B cell (primary cell): ENCODE results near the gene MT1M. TPM values are rescaled to one million over a fixed set of nuclear protein-coding genes. Genes with fewer than 3 reads are reported as not detected.

ENCODE experiments used
- ATAC-seq: fragments of 200-7000 bp; cut with Tn5 transposase; one replicate; pipeline ENCODE4 v1.10.0; 2021; ENCODE audit warnings: low read depth, mild to moderate bottlenecking, moderate number of reproducible peaks, moderate library complexity
- CTCF ChIA-PET: fragments of 350-600 bp; sonication (Branson Sonifier 250); formaldehyde crosslinking; loops from one replicate; lab custom pipeline; 2021; ENCODE audit warnings: antibody characterized with exemption, inconsistent platforms; lab: Charles Lee
- POLR2A ChIA-PET: fragments of 350-600 bp; sonication (Branson Sonifier 250); formaldehyde crosslinking; loops from one replicate; lab custom pipeline; 2021; ENCODE audit warnings: antibody characterized with exemption; lab: Charles Lee
- DNase-seq: peaks from one replicate; pipeline ENCODE4 v3.0.0; 2013
- H2AFZ ChIP-seq: 2 replicates; pipeline ENCODE4 v1.6.1; 2012; ENCODE audit warnings: mild to moderate bottlenecking, low read depth, low read length; ENCODE audit not compliant: insufficient read depth, poor library complexity, severe bottlenecking
- H3K27ac ChIP-seq, 2 donors: 1 replicate in 1 of 2; 2 replicates in 1 of 2; pipeline ENCODE4 v1.5.1; 2012 to 2013; ENCODE audit warnings: low read length in 2 of 2, mild to moderate bottlenecking in 2 of 2, moderate library complexity in 1 of 2
- H3K27me3 ChIP-seq, 4 experiments: fragments of 200-600 bp in 1 of 4; sonication (generic) in 1 of 4; replicated peaks in 1 of 4; 1 replicate in 2 of 4; 2 replicates in 2 of 4; pipeline versions ENCODE4 v1.6.1 to v1.7.0; 2013 to 2016; ENCODE audit warnings: low read length in 3 of 4, mild to moderate bottlenecking in 2 of 4, mixed read lengths in 1 of 4, moderate library complexity in 1 of 4; ENCODE audit not compliant: insufficient read depth in 4 of 4, control insufficient read depth in 3 of 4; ENCODE audit errors: control extremely low read depth in 1 of 4
- H3K36me3 ChIP-seq, 2 experiments: replicated peaks in 1 of 2; 1 replicate in 1 of 2; 2 replicates in 1 of 2; pipeline versions ENCODE4 v1.6.1 to v1.7.1; 2013; ENCODE audit warnings: low read length in 1 of 2; ENCODE audit not compliant: insufficient read depth in 2 of 2, control insufficient read depth in 1 of 2; ENCODE audit errors: control extremely low read depth in 1 of 2, extremely low read depth in 1 of 2
- H3K4me1 ChIP-seq, 2 donors: fragments of 200-600 bp in 1 of 2; sonication (generic) in 1 of 2; 1 replicate in 1 of 2; 2 replicates in 1 of 2; pipeline versions ENCODE4 v1.5.1 to v1.6.1; 2013 to 2017; ENCODE audit warnings: low read length in 2 of 2; ENCODE audit not compliant: control insufficient read depth in 2 of 2, insufficient read depth in 2 of 2
- H3K4me2 ChIP-seq: replicated peaks from 2 replicates; pipeline ENCODE3; 2012; ENCODE audit warnings: mild to moderate bottlenecking, low read depth, low read length; ENCODE audit not compliant: poor library complexity, severe bottlenecking
- H3K4me3 ChIP-seq, 5 experiments: fragments of 200-600 bp in 1 of 5; sonication (generic) in 1 of 5; 1 replicate in 3 of 5; 2 replicates in 2 of 5; pipeline versions ENCODE4 v1.5.1 to v1.7.0; 2011 to 2016; ENCODE audit warnings: low read length in 4 of 5, mild to moderate bottlenecking in 4 of 5, low read depth in 2 of 5, control low read depth in 1 of 5, moderate library complexity in 1 of 5; ENCODE audit not compliant: insufficient read depth in 1 of 5; ENCODE audit errors: control extremely low read depth in 1 of 5, extremely low read depth in 1 of 5
- H3K79me2 ChIP-seq: fragments of 200-600 bp; sonication (generic); one replicate; pipeline ENCODE4 v1.6.0; 2016; ENCODE audit warnings: low read length; ENCODE audit not compliant: control insufficient read depth, insufficient read depth
- H3K9ac ChIP-seq: fragments of 200-600 bp; sonication (generic); 2 replicates; pipeline ENCODE4 v1.6.1; 2017; ENCODE audit warnings: mild to moderate bottlenecking, low read length, moderate library complexity
- H3K9me3 ChIP-seq, 3 donors: one replicate each; pipeline versions ENCODE4 v1.6.1 to v1.7.1; 2013; ENCODE audit warnings: low read length in 2 of 3; ENCODE audit not compliant: control insufficient read depth in 2 of 3, insufficient read depth in 1 of 3; ENCODE audit errors: control extremely low read depth in 1 of 3
- H4K20me1 ChIP-seq: 2 replicates; pipeline ENCODE4 v1.6.0; 2012; ENCODE audit warnings: mild to moderate bottlenecking, low read length; ENCODE audit not compliant: insufficient read depth, control insufficient read depth, poor library complexity, severe bottlenecking
- H3K27ac Mint-ChIP-seq: one replicate; pipeline ENCODE4 v1.8.0; 2021; ENCODE audit warnings: mixed read lengths
- H3K27me3 Mint-ChIP-seq: one replicate; pipeline ENCODE4 v1.8.0; 2021; ENCODE audit warnings: mixed read lengths
- H3K4me1 Mint-ChIP-seq: one replicate; pipeline ENCODE4 v1.8.0; 2021; ENCODE audit warnings: mixed read lengths
- H3K4me3 Mint-ChIP-seq: one replicate; pipeline ENCODE4 v1.8.0; 2021; ENCODE audit warnings: mixed read lengths
- H3K9me3 Mint-ChIP-seq: one replicate; pipeline ENCODE4 v1.8.0; 2022; ENCODE audit warnings: mixed read lengths; ENCODE audit not compliant: insufficient read depth
- EZH2 ChIP-seq: IDR thresholded peaks from 2 replicates; pipeline ENCODE4 v1.6.1; 2012; ENCODE audit warnings: borderline replicate concordance, low read depth, mild to moderate bottlenecking, moderate library complexity, low read length; ENCODE audit not compliant: insufficient read depth, poor library complexity, severe bottlenecking
- WGBS: methylation state at CpG from one replicate; pipeline ENCODE4 v1.1.5; 2013; ENCODE audit warnings: missing lambda C conversion rate; ENCODE audit not compliant: insufficient coverage; 5-methylcytosine and 5-hydroxymethylcytosine counted together
- intact Hi-C: fragments of 100-400 bp; cut with micrococcal nuclease; formaldehyde crosslinking; loops from one replicate; pipeline ENCODE4 v1.10.0; 2022
- polyA plus RNA-seq: library from polyadenylated mRNA; depleted of rRNA; stranded (reverse); fragments of >200 nt; gene quantifications from 2 replicates; pipeline ENCODE4 v1.2.3, GENCODE V29; 2012
- total RNA-seq, 2 donors: library from RNA; stranded (reverse); fragments of 120-200 nt in 1 of 2; gene quantifications; 1 replicate in 1 of 2; 2 replicates in 1 of 2; pipeline versions ENCODE4 v1.2.3 to v1.2.4, GENCODE V29; 2013 to 2022
- TF ChIP-seq, protein P1 (sequence below): fragments of 200-600 bp; IDR thresholded peaks from one replicate; pipeline ENCODE4 v1.8.0; 2022; ENCODE audit warnings: antibody characterized with exemption, mild to moderate bottlenecking

MT1M gene
- total and polyA plus RNA-seq, 2 donors (not counting 1 experiment from before 2014, with no cell fraction given) = not detected

DNA sequence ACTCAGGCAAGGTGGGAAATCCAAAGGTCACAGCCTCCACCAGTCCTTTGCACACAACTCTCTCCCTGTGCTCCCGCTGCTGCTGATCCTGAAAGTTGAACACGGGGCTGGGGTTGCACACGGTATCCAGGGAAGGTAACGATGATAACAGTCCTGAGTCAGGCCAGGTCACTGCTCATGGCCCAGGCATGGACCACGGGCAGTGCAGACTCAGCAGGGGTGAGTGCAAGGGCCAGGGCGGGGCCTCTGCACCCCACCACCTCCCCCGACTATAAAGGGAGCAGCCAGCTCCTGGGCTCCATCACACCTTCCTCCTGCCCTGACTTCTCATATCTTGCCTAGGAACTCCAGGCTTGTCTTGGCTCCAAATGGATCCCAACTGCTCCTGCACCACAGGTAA, 19.1 kb downstream of the MT1M start, which contains the start of gene MT1B:
Gene MT1B, plus strand, starts transcription at position 301 of the 400 bp plus-strand sequence. Its CDS starts 68 bp downstream, at position 369.
- ChIA-PET CTCF (interaction anchor here (2.8 kb wide), 1 partner anchor 8 kb away, joined by 8 read pairs; no protein-coding TSS in a partner anchor), POLR2A (no interaction called here)
- no peak for ATAC-seq
- Histone ChIP-seq H2AFZ (no peak within 1 kb of the TSS), H3K4me2 (no peak within 1 kb of the TSS), H3K9me3 (no peaks in the 10 kb centered on the region), H3K4me1 (peaks cover 4 to 19% of the 10 kb centered on the region in 2 donors), H3K27ac (no peak within 1 kb of the TSS), H4K20me1 (no peaks in the 10 kb centered on the region), H3K36me3 (no peaks in the 10 kb centered on the region), H3K79me2 (no peaks in the 10 kb centered on the region), H3K9ac (no peak within 1 kb of the TSS), H3K4me3 (no peak within 1 kb of the TSS), H3K27me3 (peaks cover 0 to 23% (median 6%) of the 10 kb centered on the region in 4 experiments)
- no peak within 1 kb of the TSS for H3K4me3 Mint-ChIP-seq
- no peak within 1 kb of the TSS for H3K27ac Mint-ChIP-seq
- DNase-seq = no peak
- TF ChIP-seq EZH2 = no peak
- TF ChIP-seq, protein P1, sequence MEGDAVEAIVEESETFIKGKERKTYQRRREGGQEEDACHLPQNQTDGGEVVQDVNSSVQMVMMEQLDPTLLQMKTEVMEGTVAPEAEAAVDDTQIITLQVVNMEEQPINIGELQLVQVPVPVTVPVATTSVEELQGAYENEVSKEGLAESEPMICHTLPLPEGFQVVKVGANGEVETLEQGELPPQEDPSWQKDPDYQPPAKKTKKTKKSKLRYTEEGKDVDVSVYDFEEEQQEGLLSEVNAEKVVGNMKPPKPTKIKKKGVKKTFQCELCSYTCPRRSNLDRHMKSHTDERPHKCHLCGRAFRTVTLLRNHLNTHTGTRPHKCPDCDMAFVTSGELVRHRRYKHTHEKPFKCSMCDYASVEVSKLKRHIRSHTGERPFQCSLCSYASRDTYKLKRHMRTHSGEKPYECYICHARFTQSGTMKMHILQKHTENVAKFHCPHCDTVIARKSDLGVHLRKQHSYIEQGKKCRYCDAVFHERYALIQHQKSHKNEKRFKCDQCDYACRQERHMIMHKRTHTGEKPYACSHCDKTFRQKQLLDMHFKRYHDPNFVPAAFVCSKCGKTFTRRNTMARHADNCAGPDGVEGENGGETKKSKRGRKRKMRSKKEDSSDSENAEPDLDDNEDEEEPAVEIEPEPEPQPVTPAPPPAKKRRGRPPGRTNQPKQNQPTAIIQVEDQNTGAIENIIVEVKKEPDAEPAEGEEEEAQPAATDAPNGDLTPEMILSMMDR = no peak
- H3K9me3 Mint-ChIP-seq = no peaks in the 10 kb centered on the region
- 85% methylated on average over 7 of the region's 7 CpGs for WGBS
- intact Hi-C loops = no loop called here
- peaks cover 24% of the 10 kb centered on the region for H3K27me3 Mint-ChIP-seq
- H3K4me1 Mint-ChIP-seq = peaks cover 13% of the 10 kb centered on the region

DNA sequence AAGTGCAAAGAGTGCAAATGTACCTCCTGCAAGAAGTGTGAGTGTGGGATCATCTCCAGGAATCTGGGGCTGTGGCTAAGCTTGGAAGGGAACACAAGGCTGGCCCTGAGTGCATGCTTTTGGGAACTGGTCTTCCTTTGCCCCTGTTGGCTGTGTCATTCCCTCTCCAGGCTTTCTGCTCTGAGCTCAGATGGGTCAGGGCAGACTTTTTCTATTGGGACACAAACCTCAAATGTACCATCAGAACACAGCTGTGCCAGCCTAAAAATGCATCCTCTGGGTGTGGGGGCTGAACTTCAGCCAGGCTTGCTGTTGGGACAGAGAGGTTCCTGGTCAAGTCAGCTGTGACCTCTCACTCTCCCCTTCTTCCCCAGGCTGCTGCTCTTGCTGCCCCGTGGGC, 20.1 kb downstream of the MT1M start:
- Histone ChIP-seq H2AFZ (no peak overlapping the region), H3K4me3 (no peak overlapping the region), H3K79me2 (no peaks in the 10 kb centered on the region), H3K36me3 (no peaks in the 10 kb centered on the region), H3K4me1 (peaks cover 4 to 22% of the 10 kb centered on the region in 2 donors), H3K4me2 (no peak overlapping the region), H3K27me3 (peaks cover 0 to 16% (median 4%) of the 10 kb centered on the region in 4 experiments), H3K9me3 (no peaks in the 10 kb centered on the region), H3K9ac (no peak overlapping the region), H4K20me1 (no peaks in the 10 kb centered on the region), H3K27ac (no peak overlapping the region)
- no peak for TF ChIP-seq EZH2
- TF ChIP-seq, protein P1 = no peak
- ATAC-seq (no peak), DNase-seq (no peak)
- 71% methylated on average over 1 of the region's 1 CpG for WGBS
- CTCF ChIA-PET = interaction anchor here (0.7 to 2.8 kb wide), 2 partner anchors 9 to 50 kb away, joined by 3 to 8 read pairs; no protein-coding TSS in a partner anchor
- Mint-ChIP-seq H3K4me1 (peaks cover 17% of the 10 kb centered on the region), H3K9me3 (no peaks in the 10 kb centered on the region), H3K4me3 (no peak overlapping the region), H3K27ac (no peak overlapping the region), H3K27me3 (peaks cover 18% of the 10 kb centered on the region)
- intact Hi-C loops = no loop called here
- POLR2A ChIA-PET = interaction anchor here (0.5 kb wide), 1 partner anchor 920 kb away, joined by 6 read pairs; no protein-coding TSS in a partner anchor
